Measurements from ENCODE around the gene DISP1.

The DISP1 gene

GRCh38 chr1:222784916-222785315 is 29.9 kb upstream of the DISP1 start (continued):
- no peak for TF ChIP-seq PRDM2 (tag by site-specific recombination; IDR thresholded peaks at IDR 0.05; ENCODE audit: borderline replicate concordance)
- peak; percentile 82 for TF ChIP-seq GFI1B (tag by site-specific recombination; IDR thresholded peaks at IDR 0.05)
- no peak for TF ChIP-seq ZNF777 (tag by site-specific recombination; IDR thresholded peaks at IDR 0.05; ENCODE audit: borderline replicate concordance)
- no peak for TF ChIP-seq ZNF202 (tag by site-specific recombination; IDR thresholded peaks at IDR 0.05; ENCODE audit: borderline replicate concordance)
- TF ChIP-seq ZNF140 (tag by site-specific recombination; IDR thresholded peaks at IDR 0.05): no peak
- TF ChIP-seq ZNF449 (tag by site-specific recombination; IDR thresholded peaks at IDR 0.05): no peak
- no peak for TF ChIP-seq KLF8 (tag by site-specific recombination; IDR thresholded peaks at IDR 0.05)
- TF ChIP-seq ZNF518A (tag by site-specific recombination; conservative IDR thresholded peaks at IDR 0.05; ENCODE audit: low read depth): no peak
- no peak for TF ChIP-seq PATZ1 (tag by site-specific recombination; IDR thresholded peaks at IDR 0.05)
- peak; percentile 90 for TF ChIP-seq PRDM6 (tag by site-specific recombination; IDR thresholded peaks at IDR 0.05)
- no peak for TF ChIP-seq ZNF174 (tag by site-specific recombination; IDR thresholded peaks at IDR 0.05)
- TF ChIP-seq FEZF1 (tag by site-specific recombination; IDR thresholded peaks at IDR 0.05): peak; percentile 83
- TF ChIP-seq ZNF121 (tag by site-specific recombination; IDR thresholded peaks at IDR 0.05): no peak
- TF ChIP-seq ZSCAN5A (tag by site-specific recombination; IDR thresholded peaks at IDR 0.05): no peak
- no peak for TF ChIP-seq EGR2 (tag by site-specific recombination; IDR thresholded peaks at IDR 0.05; ENCODE audit: low read depth)
- TF ChIP-seq ZNF707 (tag by site-specific recombination; IDR thresholded peaks at IDR 0.05): no peak
- no peak for TF ChIP-seq ZNF837 (tag by site-specific recombination; IDR thresholded peaks at IDR 0.05)

All from HEK293 (cell line).